CD4-positive, alpha-beta T cell treated with Interleukin-12 subunit alpha and Interleukin-12 subunit beta, for 1 hour (primary cell): ENCODE data around the gene DNAJB6.

Experiments used
- DNase-seq: peaks from one replicate; pipeline ENCODE4 v3.0.0-alpha.2; 2020

DNAJB6 gene

DNA sequence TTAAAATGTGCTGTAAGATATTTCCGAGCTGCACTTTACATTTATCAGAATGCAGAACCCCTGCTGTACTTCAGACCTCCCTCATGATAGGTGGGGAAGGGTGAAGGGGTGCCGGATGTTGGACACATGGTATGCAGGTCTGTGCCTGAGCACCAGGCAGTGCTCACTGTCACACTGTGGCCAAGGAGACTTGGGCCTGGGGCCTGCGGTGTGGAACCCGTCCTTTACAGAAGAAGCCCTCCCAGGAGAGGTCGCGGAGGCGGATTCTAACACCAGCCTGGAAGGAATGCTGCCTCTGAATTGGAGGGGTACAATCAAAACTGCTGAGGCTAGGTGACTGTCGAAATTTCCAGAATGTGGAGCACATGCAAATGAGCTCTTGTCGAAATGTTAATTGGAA lies 34.5 kb downstream of the DNAJB6 start:
- DNase-seq: no peak

- no peak for DNase-seq
These were observed 35.8 kb downstream of the DNAJB6 start for GRCh38 chr7:157372300-157373232.

DNA sequence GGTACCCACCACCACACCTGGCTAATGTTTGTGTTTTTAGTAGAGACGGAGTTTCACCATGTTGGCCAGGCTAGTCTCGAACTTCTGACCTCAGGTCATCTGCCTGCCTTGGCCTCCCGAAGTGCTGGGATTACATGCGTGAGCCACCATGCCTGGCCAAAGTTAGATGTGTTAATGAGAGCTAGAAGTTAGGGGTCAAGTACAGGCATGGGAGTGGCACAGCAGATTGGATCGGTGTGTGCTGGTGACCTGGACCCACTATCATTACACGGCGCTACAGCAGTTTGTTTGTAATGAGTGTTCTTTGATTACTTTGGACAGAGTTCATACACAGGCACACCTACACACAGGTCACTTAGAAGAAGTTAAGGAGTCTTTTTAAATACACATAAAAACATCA lies 36.7 kb downstream of the DNAJB6 start:
- no peak for DNase-seq

- no peak for DNase-seq
These were observed 38.6 kb downstream of the DNAJB6 start for GRCh38 chr7:157375410-157375809.

DNA sequence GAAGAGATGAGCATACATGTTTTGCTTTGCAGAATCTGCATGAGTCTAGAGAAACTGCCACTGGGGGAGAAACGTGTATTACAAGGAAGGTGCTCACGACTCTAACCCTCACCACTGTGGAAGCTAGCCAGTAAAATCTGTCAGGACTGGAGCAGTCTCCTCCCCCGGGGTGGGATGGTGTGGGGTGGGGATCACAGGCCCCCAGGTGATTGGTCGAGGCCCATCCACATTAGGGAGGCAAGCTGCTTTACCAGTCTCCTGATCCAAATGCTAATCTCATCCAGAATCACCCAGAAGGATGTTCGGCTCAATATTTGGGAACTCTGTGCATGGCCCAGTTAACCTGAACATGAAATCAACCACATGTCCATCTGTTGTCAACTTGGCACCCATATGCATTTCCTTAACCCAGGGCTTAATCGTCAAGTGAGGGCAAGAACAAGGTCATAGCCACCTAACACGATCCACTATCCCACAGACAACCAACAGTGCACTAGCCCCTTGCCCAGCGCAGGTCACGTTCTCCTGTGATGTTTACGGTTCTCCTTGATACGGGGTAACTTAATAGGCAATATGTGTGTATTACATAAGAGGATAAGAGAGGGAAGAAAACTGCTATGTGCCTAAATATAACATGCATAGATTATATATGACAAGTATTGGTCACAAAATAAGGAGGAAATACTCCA lies 40.8 kb downstream of the DNAJB6 start:
- no peak for DNase-seq

DNA sequence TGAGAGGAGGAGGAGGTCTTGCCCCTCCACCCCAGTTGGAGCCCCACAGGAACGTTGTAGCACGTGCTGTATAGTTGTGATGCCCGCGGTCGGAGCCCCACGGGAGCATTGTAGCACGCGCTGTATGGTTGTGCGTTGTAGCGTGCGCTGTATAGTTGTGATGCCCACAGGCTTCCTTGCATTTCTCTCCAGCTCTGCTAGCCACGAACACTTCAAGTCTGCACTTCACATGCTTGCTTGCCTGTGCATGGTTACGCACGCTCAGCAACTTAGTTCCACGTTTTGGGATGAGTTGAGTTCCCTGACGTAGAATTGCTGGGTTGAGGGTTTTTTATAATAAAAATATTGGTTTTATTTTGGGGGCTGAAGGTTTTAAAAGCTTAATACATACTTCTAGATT lies 41.6 kb downstream of the DNAJB6 start:
- DNase-seq: no peak

DNA sequence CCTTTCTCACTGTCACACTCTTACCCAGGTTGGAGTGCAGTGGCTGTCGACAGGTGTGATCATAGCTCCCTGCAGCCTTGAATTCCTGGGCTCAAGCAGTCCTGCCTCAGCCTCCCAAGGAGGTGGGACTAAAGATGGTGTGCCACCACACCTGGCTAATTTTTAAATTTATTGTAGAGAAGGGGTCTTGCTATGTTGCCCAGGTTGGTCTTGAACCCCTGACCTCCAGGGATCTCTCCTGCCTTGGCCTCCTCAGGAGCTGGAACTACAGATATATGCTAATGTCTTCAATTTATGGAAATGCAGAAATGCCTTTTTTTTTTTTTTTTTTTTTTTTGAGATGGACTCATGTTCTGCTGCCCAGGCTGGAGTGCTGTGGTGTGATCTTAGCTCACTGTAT lies 42.7 kb downstream of the DNAJB6 start:
- DNase-seq: no peak

GRCh38 chr7:157380416-157380815 lies 43.6 kb downstream of the DNAJB6 start:
- DNase-seq: no peak

- no peak for DNase-seq
These were observed 47.1 kb downstream of the DNAJB6 start for GRCh38 chr7:157383868-157384267.

DNA sequence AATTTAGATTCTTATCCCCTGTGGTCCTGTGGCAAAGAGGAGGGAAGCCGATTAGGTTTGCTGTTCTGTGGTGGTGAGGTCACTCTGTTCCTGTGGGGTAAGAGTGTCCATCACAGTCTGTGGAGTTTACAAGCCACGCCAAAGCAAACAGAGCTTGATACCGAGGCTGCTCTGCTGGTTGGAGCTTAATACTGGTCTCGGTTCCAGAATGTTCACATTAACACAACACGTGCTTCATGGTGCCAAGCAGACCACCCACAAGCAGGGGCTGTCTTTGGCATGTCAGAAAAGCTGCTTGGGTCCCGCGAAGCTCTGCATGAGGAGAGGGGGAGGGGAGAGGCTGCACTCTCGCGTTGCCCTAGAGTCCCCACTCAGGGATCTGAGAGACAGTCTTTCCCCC lies 47.5 kb downstream of the DNAJB6 start:
- DNase-seq: no peak

- DNase-seq: peak; percentile 90
These were observed 50.4 kb downstream of the DNAJB6 start for GRCh38 chr7:157386979-157387800.

DNA sequence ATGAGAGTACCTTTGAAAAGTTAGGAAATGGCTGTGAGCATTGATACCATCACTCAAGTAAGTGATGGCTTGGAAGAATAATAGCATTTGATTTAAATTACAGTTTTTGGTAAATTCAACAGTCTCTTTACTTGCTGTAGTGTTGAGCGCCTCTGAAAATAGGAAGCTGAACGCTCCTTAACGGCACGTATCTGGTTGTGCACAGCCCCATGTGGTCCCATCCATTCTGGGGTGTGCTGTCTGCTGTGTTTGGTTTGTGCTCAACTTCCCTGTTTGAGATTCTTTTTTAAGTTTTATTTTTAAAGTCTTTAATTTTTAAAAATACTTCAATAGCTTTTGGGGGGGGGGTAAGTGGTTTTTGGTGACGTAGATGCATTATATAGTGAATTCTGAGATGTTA lies 51.5 kb downstream of the DNAJB6 start:
- DNase-seq: no peak

- DNase-seq: peak; percentile 41
These were observed 53.3 kb downstream of the DNAJB6 start for GRCh38 chr7:157389951-157390730.

- no peak for DNase-seq
These were observed 54.4 kb downstream of the DNAJB6 start for GRCh38 chr7:157391036-157391710.

- DNase-seq: no peak
These were observed 55.6 kb downstream of the DNAJB6 start for GRCh38 chr7:157392256-157393037.

- DNase-seq: no peak
These were observed 57.7 kb downstream of the DNAJB6 start for GRCh38 chr7:157394246-157395191.

DNA sequence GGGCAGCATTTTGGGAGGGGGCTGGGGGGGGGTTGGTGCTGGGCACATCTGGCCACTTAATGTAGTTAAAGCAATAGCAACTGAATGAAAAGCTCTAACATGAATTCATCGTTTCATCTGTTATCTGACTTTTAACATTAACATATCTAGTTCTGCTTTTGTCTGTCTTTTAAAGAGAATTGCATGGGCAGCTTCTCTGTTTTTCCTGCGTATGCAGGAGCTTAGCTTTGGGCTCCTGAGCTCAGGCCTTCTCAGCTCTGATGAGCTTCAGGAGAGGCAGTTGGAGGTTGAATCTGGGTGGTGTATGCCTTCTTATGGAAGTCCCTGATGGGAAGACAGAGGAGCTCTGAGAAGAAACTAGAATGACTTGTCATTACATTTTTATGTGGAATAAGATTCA lies 58.4 kb downstream of the DNAJB6 start:
- no peak for DNase-seq

DNA sequence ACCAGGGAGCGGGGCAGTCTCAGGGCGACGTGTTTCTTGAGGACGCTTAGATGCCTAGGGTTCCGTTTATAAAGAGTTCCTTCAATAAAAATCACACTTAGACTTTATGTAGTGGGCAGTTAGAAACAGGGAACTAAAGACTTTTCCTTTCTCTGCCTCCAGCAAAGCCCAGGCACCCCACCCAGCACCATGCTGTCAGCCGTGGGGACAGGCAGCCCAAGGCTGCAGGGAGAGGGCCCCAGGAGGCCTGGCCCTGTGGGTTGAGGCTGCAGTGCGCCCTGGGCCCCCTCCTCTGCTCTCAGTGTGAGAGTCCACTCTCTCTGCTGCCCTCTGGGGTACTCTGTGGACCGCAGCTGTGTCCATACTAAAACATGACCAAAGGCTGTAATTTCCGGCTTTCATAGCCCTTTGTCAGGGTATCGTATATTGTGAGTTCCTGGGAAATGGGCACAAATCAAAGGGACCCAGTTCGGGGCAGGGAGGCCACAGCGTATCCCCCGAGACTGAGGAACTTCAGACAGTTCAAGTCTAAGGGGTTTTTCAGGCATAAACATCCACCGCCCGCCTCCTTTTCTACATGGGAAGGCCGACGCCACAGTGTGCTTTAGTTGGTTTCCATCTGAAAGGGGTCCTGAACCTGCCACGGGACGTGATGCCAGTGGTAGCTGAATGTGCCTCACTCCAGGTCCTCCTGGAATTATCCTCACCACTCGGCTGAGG lies 59.7 kb downstream of the DNAJB6 start:
- no peak for DNase-seq

DNA sequence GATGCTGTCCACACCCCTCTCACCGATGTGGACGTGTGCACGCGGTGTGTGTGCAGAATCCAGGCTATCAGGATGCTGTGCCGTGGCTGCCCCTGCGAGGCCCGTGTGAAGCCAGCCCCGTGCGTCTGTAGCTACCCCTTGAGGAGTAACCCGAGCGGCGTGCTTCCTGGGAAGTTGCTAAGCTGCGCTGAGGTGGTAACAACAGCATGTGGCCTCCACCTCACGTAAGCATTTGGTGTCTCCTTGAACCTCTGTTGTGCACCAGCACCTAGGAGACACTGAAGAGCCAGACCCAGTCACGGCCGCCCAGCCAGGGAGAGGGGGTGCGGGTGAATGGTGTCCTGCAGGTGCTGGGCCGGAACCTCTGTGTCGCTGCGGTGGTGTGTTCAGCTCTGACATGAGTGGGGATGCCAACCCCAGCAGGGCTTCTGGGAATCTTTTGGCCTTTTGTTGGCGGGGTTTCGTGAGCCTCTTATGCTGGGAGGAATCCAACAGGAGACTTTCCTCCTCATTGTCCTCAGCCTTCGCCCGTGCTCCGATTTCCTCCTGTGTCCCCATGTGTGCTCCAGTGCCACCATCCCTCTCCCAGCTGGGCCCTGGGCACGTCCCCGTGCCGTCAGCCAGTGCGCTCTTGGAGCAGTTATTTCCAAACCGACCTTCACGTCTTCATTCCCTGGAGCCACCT lies 60.4 kb downstream of the DNAJB6 start:
- no peak for DNase-seq
